Brain pericyte (primary cell): ENCODE results near the gene DPF3.

Experiments
- DNase-seq: peaks from one replicate; pipeline ENCODE4 v3.0.0-alpha.2; 2012; ENCODE audit warnings: low read depth, low spot score

DPF3 gene

DNA sequence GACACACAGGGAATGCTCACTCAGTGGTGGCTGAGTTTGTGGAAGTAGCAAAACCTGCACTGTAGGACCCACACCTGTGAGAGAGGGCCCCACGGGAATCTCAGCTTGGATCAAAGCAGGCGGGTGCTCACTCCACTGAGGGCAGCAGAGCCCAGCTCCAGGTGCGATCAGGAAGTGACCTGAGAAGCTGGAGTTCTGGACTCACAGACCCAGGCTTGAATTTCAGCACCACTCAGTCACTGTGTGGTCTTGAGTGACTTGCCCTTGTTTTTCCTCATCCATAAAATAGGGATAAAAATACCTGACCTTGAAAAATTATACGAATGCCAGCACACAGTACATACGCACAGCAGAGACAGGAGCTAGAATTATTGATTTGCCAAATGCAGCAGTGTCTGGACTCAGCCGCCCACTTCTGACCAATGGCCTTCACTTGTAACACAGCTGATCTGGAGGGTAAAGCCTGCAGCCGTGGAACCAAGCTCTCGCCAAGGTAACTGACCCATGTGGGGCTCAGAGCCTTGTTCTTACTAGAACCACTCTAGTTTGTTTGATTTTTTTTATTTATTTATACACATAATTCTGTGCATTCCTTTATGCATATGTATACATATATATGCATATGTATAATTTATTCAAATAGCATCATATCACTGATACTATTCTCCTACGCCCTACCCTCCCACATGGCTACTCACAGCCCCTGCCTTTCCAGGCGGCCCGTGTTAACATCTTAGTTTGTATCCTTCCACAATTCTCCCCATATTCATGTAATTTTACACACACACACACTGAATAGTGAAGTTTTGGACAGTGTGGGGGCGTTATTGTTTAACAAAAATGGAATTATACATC, 53.9 kb downstream of the DPF3 start:
- no peak for DNase-seq

DNA sequence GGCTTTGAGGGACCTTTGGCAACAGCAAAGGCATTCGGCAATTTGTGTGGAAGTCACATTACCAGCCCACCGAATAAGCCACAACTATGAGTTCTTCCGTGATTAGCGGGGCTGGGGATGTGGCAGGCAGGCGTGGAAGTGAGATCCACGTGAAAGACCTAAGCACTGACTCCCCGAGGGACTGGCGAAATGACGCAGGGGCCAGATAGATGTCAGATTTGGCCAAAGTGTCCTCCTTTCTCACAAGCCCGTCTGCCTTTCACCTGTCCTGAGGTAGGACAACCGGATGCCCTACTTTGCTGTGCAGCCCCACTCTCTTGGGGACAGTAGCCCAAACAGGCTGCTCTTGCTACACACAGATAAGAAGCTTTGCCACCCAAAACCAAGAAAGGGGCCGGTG, 54.5 kb downstream of the DPF3 start:
- DNase-seq, result no peak

DNA sequence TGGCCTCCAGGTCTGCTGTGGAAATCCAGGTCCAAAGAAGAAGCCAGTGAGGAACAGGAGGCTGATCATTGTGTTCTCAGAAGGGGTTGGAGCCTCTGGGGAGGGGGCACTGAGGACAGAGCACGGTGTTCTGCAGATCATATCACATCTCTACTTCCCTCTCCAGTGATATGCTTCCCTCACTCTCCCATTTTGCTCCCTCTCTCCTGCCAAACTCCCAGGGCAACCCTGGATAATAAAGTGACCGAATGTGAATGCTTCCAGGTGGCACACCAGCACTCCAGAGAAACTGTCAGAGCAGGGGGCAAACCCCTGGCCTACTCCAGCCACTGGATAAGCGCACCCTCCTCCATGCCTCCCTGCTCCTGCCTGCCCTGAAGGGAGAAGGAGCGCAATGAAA, 57.8 kb downstream of the DPF3 start:
- no peak for DNase-seq

DNA sequence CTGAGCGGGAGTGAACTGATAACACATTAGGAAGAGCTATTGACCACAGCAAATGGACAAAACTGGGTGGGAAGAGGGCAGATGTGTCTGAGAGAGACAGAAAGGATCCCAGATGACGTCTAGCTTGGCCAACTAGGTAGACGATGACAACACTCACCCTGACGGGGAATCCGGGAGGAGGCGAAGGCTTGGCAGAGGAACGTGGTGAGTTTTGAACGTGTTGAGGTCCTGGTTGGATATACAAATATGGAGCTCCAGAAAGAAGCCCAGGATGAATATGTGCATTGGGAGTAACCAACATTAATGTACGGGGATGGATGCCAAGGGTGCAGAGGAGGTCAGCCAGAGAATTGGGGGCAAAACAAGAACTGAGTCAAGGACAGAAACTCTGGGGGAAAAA, 60.7 kb downstream of the DPF3 start:
- no peak for DNase-seq

DNA sequence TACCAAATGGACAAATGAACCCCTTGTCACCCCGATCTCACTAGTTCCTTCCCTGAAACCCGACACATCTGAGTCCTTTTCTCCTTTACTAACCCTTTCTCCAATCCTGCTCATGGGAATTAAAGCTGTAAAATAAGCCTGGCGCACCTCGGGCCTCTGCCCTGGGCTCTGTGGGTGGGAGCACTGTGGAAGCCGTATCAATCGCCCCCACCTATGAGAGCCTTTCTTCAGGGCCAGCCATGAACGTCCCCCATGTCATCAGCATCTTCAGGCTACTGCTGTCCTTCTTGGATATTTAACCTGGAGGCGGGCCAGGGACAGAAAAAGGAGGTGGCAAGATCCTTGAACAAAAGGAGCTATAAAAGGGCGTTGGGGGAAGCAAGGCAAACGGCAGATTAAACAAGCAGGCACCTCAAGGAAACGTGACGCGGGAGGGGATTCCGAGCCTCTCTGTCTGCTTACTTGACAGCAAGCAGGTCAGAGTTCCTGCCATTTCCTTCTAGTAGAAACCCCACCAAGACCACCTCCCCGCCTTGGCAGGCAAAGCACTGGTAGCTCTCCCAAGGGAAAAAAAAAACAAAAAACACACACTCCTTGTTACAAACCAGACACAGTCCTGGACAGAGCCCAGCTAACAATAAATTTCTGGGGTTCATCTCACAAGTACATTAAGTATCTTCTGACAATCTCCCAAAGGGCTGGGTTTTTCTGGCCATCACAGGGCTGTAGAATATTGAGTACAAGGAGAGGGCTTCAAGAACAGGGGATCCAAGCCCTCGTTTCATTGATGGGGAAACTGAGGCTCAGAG, 62.9 kb downstream of the DPF3 start:
- no peak for DNase-seq

DNA sequence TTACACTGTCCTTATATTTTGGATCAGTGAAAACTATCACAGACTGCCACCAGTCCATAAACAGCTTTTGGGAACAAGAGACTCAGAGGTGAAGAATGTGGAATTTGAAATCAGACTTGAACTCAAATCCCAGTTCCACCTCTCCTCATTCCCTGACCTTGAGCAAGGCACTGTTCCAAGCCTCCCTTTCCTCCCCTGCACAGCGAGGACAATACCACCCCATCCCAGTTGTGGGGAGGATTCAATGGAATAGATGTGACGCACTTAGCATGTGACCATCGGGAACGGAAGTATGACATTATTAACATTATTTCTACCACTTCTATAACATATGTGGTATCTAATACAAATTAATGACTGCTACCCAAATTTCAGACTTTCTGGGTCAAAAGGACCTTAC, 63.5 kb downstream of the DPF3 start:
- no peak for DNase-seq

DNA sequence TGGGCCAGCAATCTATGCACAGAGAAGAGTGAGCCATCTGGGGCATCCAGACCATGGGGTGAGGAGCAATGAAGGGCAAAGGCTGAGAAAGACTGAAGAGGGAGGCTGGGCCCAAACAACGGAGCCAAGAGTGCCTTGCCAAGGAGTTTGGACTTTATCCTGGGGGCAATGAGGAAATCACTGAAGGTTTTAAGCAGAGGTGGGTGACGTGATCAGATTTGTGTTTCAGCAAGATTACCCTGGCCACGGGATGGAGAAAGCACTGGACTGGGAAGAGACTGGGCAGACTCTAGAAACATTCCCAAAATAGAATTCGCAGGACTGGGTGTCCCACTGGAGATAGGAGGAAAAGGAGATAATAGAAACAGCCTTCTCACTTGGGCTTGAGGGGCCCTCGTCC, 65.3 kb downstream of the DPF3 start:
- no peak for DNase-seq

DNA sequence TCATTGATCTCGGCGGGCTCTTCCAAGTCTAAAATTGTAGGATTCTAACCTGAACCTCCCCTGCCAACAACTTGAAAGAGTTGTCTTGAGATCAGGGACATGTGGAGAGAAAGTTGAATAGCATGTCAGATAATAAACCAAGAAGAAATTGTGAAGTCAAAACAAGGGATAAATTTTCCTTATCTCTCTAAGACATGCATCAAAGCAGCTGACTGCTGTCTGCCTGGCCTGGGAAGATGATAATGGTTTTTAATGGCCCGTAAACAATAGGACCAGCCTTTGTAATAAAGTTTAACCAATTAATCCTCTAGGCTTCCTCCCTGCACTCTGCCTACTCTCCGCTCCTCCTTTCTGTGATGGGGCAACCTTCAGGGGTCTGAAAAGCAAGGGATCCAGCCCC, 67.9 kb downstream of the DPF3 start:
- no peak for DNase-seq

DNA sequence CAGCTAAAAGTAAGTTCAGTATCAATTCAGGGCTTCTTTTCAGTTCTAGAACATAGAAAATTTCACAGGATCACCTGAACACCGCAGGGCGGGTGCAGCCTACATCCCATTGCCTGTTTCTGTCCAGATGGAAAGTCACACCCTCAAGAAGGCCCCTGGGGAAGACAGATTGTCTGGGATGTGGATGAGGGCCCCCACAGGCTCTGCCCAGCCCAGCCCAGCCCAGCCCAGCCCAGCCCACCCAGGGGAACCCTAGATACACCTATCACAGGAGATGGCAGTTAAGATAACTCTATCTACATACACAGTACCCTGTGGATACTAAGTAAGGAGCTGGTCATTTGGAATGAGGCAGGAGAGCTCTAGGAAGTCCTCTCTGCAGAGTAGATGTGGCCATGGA, 68.4 kb downstream of the DPF3 start:
- DNase-seq, result no peak

DNA sequence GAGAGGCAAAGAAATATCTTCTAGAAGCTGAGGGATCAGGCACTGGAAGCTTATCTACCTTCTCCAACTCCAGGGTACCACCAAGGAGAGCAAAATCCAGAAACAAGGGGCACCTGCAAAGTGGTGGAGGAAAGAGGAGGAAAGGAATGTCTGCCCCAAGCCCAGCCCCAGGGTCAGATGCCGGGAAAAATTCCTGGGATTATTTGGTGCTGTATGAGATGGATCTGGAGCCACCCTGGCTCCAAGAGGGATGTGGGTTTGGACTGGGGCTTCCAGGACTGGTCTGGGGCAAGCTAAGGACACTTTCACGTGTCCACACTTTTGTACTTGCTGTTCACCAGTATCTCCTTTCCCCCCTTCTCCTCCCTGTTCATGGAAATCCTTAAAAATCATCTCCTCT, 69.8 kb downstream of the DPF3 start:
- DNase-seq, result no peak

DNA sequence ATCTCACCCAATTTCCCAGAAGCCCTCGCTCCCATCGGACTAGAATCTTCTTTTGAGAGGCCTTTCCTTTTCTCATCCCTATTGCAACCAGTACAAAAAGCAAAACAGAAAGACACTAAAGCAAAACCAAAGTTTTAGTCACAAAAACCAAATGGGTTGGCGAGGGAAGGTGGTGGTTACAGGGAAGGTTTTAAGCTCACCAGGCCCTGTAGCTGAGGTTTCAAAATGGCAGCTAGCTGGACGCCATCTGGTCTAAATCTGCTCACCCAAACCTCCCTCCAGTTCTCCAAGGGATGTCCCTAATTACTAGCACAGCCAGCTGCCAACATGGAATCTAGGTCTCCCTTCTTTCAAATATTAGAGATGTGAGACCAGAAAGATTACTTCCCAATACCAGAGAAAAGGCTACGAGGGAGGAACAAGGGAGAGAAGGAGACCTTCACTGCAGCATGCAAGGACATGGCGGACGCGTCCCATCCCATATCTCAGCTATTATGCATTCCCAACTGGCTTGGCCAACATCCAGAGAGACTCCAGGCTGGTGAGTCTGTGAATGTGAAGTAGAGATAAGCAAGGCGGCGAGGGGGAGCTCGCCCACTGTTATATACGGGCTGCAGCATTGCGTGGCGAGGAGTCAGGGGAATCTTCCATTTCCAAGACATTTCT, 70.8 kb downstream of the DPF3 start:
- no peak for DNase-seq

DNA sequence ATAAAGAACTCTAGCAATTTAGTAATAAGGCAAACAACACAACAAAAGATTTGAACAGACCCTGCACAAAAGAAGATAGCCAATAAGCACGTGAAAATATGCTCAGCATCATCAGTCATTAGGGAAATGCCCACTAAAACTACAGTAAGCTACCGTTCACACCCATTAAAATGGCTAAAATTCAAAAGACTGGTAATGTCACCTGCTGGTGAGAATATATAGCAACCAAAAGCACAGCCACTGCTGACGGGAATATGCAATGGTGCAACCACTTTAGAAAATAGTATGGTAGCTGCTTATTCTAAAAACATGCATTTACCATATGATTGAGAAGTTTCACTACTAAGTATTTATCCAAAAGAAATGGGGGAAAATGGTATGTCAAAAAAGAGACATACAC, 74.9 kb downstream of the DPF3 start:
- DNase-seq, result no peak

DNA sequence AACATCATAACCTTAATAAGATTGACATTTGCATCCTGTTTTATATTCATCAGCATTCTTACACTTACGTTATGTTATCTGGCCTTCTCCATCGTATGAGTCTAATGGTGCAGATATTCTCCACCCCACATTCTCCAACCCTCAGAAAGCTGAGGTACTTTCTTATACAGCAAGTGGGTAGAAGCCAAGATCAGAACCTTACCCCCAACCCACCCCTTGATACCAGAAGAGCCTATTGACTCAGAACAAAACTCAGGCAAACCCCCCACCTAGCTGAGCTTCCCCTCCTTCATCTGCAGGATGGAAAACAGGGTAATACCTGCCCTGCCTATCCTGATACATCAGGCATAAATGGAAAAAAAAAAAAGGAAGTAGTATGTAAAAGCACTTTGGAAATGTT, 77.6 kb downstream of the DPF3 start:
- no peak for DNase-seq

DNA sequence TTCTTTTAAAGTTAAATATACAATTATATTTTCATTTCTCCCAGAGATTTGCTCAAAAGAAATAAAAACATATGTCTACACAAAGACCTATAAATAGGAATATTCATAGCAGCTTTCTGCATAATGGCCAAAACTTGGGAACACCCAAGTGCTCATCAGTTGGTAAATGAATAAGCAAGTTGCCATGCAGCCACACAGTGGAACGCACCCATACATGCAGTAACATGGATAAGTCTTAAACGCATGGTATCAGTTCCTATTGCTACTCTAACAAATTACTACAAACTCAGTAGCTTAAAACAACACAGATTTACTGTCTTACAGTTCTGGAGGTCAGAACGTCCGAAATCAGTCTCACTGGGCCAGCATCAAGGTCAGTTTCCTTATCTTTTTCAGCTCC, 78.5 kb downstream of the DPF3 start:
- DNase-seq, result no peak

DNA sequence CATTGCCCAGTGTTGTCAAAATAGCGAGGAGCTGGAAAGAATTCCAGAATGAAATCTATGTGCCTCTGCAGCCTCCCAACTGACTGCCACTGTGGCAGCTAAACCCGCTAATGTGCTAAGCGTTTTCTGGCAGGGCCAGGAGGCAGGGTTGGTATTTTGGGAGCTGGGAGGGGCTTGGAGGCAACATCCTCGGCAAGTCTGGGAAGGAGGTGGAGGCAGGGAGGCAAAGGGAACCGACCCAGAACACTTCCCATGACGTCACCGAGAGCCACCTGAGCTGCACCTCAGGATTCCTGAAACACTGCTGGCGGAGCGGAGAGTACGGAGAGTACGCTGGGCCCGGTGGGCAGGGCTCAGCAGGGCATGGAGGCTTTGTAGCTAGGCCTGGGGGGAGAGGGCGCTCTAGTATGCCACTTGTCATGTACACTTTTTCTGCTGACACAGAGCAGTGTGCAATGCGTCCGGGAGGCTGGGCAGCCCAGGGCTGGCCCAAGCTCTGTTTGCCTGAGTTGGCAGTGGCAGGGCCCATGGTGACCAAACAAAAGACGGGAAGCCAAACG, 81.5 kb downstream of the DPF3 start:
- DNase-seq, result no peak

DNA sequence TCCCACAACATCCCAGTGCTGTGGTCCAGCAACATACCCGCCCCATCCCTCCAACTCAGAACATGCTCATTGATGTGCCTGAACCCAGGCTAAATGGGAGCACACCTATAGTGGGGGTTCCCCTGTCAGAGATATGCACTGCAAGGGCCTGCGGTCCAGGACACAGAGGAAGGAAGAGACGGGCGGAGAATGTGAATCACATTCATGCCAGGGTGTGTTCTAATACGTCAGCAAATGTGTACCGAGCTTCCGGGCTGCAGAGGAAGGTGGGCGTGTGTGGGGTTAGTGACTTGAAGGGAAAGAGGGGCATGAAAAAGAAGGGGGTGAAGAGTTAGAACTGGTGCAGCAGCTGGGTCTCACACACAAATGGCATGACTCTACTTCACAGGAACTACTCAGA, 83.7 kb downstream of the DPF3 start:
- DNase-seq, result no peak

DNA sequence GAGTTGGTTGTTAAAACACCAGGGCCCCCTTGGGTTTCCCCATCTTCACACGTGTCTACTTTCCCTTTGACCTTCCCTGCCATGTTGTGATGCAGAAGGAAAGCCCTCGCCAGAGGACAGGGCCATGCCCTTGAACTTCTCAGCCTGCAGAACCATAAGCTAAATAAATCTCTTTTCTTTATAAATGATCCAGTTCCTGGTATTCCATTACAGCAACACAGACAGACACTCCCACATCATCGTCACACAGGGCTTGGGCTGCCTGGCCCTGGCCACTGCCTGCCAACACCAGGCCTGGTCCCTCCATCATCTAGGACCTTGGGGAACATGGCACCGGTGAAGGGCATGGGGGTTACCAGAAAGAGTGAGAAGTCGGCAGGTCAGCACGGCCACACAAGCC, 84.8 kb downstream of the DPF3 start:
- peak; percentile 41 for DNase-seq

DNA sequence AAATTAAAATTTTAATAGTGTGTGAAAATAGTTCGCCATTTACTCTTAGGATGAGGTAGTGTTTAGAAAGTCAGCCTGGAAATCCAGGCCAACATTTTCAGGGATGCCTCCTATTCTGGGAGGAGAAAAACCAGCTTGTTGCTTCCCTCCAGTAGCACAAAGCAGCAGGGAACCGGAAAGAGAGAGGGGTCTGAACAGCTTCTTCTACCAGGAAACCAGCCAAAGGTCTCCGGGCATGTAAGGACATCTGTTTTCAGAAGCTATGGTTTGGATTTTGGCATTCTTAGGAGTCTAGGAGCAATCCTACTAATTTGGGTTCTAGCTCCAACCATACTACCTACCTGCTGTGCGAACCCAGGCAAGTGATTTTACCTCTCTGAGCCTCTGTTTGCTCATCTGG, 85.3 kb downstream of the DPF3 start:
- DNase-seq, result peak; percentile 55

DNA sequence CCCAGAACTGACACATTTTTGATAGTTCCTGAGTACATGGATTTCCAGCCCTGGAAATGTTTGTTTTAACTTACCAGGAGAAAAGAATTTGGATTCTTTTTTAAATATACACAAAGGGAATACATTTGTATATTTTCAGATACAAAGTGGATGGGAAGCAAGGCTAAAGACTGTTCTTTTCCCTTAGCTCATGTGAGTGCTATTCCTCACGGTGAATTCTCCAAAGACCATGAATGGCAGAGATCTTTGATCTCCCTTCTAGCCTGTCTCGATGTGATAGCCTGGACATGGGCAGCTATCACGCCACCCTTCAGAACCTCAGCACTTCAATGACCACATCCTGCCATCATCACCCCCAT, 91.3 kb downstream of the DPF3 start:
- DNase-seq, result no peak

DNA sequence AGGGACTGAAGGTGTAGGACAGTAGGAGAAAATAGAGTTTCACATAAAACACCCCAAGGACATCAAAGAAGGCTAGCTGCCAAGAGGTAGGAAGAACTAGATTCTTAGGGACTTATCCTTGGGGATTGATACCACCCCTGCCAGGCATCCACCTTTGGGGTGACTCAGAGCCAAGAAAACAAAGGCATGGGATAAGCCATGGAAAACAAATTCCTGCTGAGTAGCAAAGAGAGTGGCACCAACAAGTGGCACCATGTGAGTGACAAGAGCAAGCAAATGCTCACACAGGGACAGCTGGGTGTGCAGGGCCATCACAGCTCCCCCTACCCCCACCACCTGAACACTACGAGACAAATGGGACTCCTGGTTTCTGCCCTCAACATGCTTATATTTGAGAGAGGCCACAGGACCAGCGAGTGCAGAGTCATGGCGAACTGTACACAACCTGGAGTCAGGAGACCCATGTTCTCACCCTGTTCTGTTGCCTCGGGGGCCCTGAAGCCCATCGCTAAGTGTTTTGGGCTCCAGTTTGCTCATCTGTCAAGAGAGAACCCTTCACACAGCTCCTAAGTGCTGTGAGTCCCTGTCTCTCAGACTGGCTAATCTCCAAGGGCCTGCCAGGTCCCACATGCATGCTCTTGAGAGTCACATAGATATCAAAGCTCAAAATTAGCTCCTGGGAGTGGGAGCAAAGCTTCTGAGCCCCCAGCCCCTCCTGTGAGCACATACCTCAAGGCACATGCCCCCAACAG, 91.9 kb downstream of the DPF3 start:
- no peak for DNase-seq

DNA sequence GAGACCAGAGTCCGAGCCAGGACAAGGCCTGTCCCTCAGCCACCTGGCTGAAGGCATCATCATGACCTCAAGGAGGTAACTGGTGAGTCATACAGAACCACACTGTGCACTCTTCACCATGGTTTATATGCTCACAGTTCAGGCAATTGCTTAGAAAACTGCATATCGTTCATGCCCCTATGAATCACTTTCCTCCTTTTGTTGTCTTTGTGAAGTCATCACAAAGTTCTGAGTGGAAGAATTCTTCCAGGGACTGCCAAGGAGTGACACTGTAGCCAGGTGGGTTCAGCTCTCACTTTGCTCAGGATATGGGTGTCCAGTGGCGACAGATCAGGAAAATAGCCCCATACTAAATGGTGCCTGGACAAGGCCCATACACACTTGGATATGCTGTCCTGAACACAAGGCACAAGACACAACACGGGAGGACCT, 92.5 kb downstream of the DPF3 start:
- DNase-seq, result peak; percentile 85
